MM.1S (cell line): ENCODE results near the gene AKAP9.

Experiments
- EZH2 ChIP-seq: fragments of 300-600 bp; sonication (generic); optimal IDR thresholded peaks from 2 replicates; pipeline ENCODE3; 2017; ENCODE audit warnings: low read depth, mild to moderate bottlenecking, antibody characterized with exemption, low read length, mixed read lengths
- TF ChIP-seq, protein P1 (sequence below): fragments of 300-600 bp; sonication (generic); IDR thresholded peaks from 2 replicates; pipeline ENCODE4 v1.5.1; 2016; ENCODE audit warnings: antibody characterized with exemption, low read length, mixed read lengths

DNA sequence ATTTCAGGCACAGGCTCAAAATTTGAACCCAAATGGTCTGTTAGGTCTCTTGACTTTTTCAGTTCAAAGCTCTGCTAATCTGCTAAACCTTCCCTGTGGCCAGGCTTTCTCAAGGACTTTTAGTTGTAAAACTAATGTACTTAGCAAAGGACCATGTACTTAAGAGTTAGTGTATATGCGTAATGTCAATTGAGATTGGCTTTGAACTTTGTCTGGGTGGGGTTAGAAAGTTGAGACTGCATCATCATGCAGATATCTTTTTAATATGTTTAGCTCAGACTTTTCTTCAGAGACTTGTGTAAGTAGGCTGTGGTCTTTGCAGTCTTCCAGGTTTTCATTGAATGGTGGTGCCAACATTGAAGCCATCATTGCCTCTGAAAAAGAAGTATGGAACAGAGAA, 159.9 kb downstream of the AKAP9 start:
- TF ChIP-seq, protein P1, sequence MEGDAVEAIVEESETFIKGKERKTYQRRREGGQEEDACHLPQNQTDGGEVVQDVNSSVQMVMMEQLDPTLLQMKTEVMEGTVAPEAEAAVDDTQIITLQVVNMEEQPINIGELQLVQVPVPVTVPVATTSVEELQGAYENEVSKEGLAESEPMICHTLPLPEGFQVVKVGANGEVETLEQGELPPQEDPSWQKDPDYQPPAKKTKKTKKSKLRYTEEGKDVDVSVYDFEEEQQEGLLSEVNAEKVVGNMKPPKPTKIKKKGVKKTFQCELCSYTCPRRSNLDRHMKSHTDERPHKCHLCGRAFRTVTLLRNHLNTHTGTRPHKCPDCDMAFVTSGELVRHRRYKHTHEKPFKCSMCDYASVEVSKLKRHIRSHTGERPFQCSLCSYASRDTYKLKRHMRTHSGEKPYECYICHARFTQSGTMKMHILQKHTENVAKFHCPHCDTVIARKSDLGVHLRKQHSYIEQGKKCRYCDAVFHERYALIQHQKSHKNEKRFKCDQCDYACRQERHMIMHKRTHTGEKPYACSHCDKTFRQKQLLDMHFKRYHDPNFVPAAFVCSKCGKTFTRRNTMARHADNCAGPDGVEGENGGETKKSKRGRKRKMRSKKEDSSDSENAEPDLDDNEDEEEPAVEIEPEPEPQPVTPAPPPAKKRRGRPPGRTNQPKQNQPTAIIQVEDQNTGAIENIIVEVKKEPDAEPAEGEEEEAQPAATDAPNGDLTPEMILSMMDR: no peak
- no peak for TF ChIP-seq EZH2
